Uterus (tissue), 4 donors: Measurements from ENCODE around the gene KNL1. TPM values are rescaled to one million over a fixed set of nuclear protein-coding genes. Genes with fewer than 3 reads are reported as not detected.

Experiments used
- DNase-seq, 2 donors: peaks; one replicate each; pipeline ENCODE4 v3.0.0-alpha.2; 2019 to 2020
- H3K27ac ChIP-seq, 2 donors: fragments of 200-600 bp; sonication (generic); 1 replicate in 1 of 2; 2 replicates in 1 of 2; pipeline ENCODE4 v1.5.1; 2016 to 2018
- H3K27me3 ChIP-seq, 2 donors: fragments of 200-600 bp; sonication (generic); one replicate each; pipeline ENCODE4 v1.5.1; 2018 to 2019; ENCODE audit warnings: control low read depth in 1 of 2
- H3K36me3 ChIP-seq, 2 donors: fragments of 200-600 bp; sonication (generic); one replicate each; pipeline ENCODE4 v1.5.1; 2019; ENCODE audit warnings: control low read depth in 1 of 2
- H3K4me1 ChIP-seq, 2 donors: fragments of 200-600 bp; sonication (generic); one replicate each; pipeline ENCODE4 v1.5.1; 2018 to 2019; ENCODE audit warnings: control low read depth in 1 of 2
- H3K4me3 ChIP-seq, 2 donors: fragments of 200-600 bp; sonication (generic); 1 replicate in 1 of 2; 2 replicates in 1 of 2; pipeline ENCODE4 v1.5.1; 2018 to 2019; ENCODE audit warnings: mild to moderate bottlenecking in 1 of 2
- H3K9me3 ChIP-seq, 2 donors: fragments of 200-600 bp; sonication (generic); one replicate each; pipeline ENCODE4 v1.5.1; 2019; ENCODE audit warnings: control low read depth in 1 of 2
- POLR2A ChIP-seq, 2 donors: fragments of 450-650 bp; IDR thresholded peaks; one replicate each; pipeline ENCODE4 v1.6.1; 2016; ENCODE audit warnings: antibody characterized with exemption in 2 of 2, mild to moderate bottlenecking in 1 of 2, moderate library complexity in 1 of 2
- intact Hi-C: fragments of 100-400 bp; cut with DNase I; formaldehyde crosslinking; loops from one replicate; pipeline ENCODE4 v1.15.1; 2023; ENCODE audit warnings: low total_unique reads
- total RNA-seq, 4 donors: library from RNA; depleted of rRNA in 3 of 4; stranded (reverse); fragments of >200 nt in 3 of 4; gene quantifications; one replicate each; pipeline versions ENCODE4 v1.1.0 to v1.2.4, GENCODE V29; 2014 to 2023
- TF ChIP-seq, protein P1 (sequence below), 4 experiments: fragments of 200-600 bp in 2 of 4; fragments of 450-650 bp in 2 of 4; sonication (generic) in 2 of 4; IDR thresholded peaks; one replicate each; pipeline ENCODE4 v1.5.1; 2016 to 2019; ENCODE audit warnings: antibody characterized with exemption in 4 of 4, mild to moderate bottlenecking in 2 of 4, moderate library complexity in 1 of 4
- donor health status: DM: yes; HTN: yes; CAD: no.

KNL1 gene
- total RNA-seq, 4 donors from 2014 or later = 0.26 to 33.5 (median 0.55) TPM; not detected in 1

GRCh38 chr15:40597024-40597423, 3.0 kb downstream of the KNL1 start:
- no peak for TF ChIP-seq POLR2A (IDR thresholded peaks at IDR 0.05)
- TF ChIP-seq, protein P1, sequence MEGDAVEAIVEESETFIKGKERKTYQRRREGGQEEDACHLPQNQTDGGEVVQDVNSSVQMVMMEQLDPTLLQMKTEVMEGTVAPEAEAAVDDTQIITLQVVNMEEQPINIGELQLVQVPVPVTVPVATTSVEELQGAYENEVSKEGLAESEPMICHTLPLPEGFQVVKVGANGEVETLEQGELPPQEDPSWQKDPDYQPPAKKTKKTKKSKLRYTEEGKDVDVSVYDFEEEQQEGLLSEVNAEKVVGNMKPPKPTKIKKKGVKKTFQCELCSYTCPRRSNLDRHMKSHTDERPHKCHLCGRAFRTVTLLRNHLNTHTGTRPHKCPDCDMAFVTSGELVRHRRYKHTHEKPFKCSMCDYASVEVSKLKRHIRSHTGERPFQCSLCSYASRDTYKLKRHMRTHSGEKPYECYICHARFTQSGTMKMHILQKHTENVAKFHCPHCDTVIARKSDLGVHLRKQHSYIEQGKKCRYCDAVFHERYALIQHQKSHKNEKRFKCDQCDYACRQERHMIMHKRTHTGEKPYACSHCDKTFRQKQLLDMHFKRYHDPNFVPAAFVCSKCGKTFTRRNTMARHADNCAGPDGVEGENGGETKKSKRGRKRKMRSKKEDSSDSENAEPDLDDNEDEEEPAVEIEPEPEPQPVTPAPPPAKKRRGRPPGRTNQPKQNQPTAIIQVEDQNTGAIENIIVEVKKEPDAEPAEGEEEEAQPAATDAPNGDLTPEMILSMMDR (IDR thresholded peaks at IDR 0.05) = no peak
- no peaks in the 10 kb centered on the region for H3K36me3 ChIP-seq
- intact Hi-C loops = no loop called here
- DNase-seq = no peak
- H3K27me3 ChIP-seq = peaks cover 0 to 7% of the 10 kb centered on the region in 2 donors
- peaks cover 0 to 5% of the 10 kb centered on the region in 2 donors for H3K4me1 ChIP-seq
- no peak overlapping the region for H3K4me3 ChIP-seq
- H3K27ac ChIP-seq = no peak overlapping the region
- H3K9me3 ChIP-seq = no peaks in the 10 kb centered on the region

DNA sequence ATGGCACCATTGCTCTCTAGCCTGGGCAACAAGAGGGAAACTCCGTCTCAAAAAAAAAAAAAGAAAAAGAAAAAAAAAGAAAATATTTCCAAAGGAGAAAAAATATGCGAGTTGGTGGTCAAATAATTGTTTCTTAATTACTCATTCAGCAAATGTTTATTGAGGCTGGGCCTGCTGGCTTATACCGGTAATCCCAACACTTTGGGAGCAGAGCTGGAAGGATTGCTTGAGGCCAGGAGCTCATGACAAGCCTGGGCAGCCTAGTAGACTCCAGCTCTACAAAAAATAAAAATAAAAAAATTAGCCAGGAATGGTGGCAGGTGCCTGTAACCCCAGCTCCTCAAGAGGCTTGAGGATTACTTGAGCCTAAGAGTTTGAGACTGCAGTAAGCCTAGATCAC, 4.1 kb downstream of the KNL1 start:
- intact Hi-C loops = no loop called here
- TF ChIP-seq POLR2A (IDR thresholded peaks at IDR 0.05) = no peak
- TF ChIP-seq, protein P1 (IDR thresholded peaks at IDR 0.05) = no peak
- DNase-seq = no peak

DNA sequence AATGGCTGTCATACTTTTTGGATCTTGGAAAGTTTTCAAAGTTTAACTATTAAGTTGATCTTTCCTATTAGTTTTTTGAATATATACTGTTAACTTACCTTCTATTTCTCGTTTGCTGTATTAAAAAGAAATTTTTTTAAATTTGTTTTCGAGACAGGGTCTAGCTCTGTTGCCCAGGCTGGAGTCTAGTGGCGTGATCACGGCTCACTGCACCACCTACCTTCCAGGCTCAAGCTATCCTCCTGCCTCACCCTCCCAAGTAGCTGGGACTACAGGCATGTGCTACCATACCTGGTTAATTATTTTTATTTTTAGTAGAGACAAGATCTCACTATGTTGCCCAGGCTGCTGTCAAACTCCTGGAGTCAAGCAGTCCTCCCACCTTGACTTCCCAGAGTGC, 4.6 kb downstream of the KNL1 start:
- DNase-seq = no peak
- intact Hi-C loops = no loop called here
- no peak overlapping the region for H3K4me3 ChIP-seq
- no peak overlapping the region for H3K27ac ChIP-seq
- no peaks in the 10 kb centered on the region for H3K9me3 ChIP-seq
- no peaks in the 10 kb centered on the region for H3K36me3 ChIP-seq
- H3K4me1 ChIP-seq = peaks cover 0 to 5% of the 10 kb centered on the region in 2 donors
- TF ChIP-seq, protein P1 (IDR thresholded peaks at IDR 0.05) = no peak
- TF ChIP-seq POLR2A (IDR thresholded peaks at IDR 0.05) = no peak
- H3K27me3 ChIP-seq = peaks cover 0 to 7% of the 10 kb centered on the region in 2 donors

More for the DNA sequence above, 4.1 kb downstream of the KNL1 start:
- Histone ChIP-seq H3K4me1 (peaks cover 0 to 5% of the 10 kb centered on the region in 2 donors), H3K27ac (no peak overlapping the region), H3K9me3 (no peaks in the 10 kb centered on the region), H3K4me3 (no peak overlapping the region), H3K36me3 (no peaks in the 10 kb centered on the region), H3K27me3 (peaks cover 0 to 7% of the 10 kb centered on the region in 2 donors)

- intact Hi-C loops = no loop called here
Measured at GRCh38 chr15:40600956-40601355, 6.9 kb downstream of the KNL1 start.

DNA sequence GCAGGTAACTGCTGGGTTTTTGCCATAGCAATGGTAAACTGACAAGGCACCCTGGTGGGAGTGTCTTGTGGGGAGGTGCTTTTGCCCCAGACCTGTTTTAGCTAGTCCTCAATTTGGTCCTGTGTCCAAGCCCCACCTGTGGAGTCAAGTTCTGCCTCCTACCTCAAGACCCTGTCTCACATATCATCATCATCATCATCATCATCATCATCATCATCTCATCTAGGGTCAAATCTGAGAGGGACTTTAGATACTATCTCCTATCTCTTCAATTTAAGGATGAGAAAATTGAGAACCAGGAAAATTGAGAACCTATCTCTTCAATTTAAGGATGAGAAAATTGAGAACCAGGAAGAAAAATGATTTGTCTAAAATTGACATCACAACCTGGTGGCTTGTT, 9.9 kb downstream of the KNL1 start:
- no peaks in the 10 kb centered on the region for H3K36me3 ChIP-seq
- no peak overlapping the region for H3K4me3 ChIP-seq
- no peaks in the 10 kb centered on the region for H3K4me1 ChIP-seq
- TF ChIP-seq POLR2A (IDR thresholded peaks at IDR 0.05) = no peak
- TF ChIP-seq, protein P1 (IDR thresholded peaks at IDR 0.05) = no peak
- no peaks in the 10 kb centered on the region for H3K27me3 ChIP-seq
- intact Hi-C loops = no loop called here
- DNase-seq = no peak
- no peak overlapping the region for H3K27ac ChIP-seq
- H3K9me3 ChIP-seq = no peaks in the 10 kb centered on the region

More at GRCh38 chr15:40600956-40601355, 6.9 kb downstream of the KNL1 start:
- H3K27me3 ChIP-seq = peaks cover 0 to under 1% of the 10 kb centered on the region in 2 donors
- H3K9me3 ChIP-seq = no peaks in the 10 kb centered on the region
- TF ChIP-seq, protein P1 (IDR thresholded peaks at IDR 0.05) = no peak
- TF ChIP-seq POLR2A (IDR thresholded peaks at IDR 0.05) = no peak
- no peak overlapping the region for H3K4me3 ChIP-seq
- DNase-seq = no peak
- no peaks in the 10 kb centered on the region for H3K4me1 ChIP-seq
- H3K36me3 ChIP-seq = no peaks in the 10 kb centered on the region
- no peak overlapping the region for H3K27ac ChIP-seq
